Fibroblast of skin of right quadriceps (primary cell): ENCODE measurements around the gene ATP6V0A4.
A peak's percentile ranks its signal among the peaks of the same experiment; 100 is the strongest.
"Not testable (repeated sequence)": the region's sequence is repeated elsewhere in the genome, so short reads cannot be mapped to it uniquely, and the experiment has no call there.

Experiments used
- DNase-seq: peaks from one replicate; pipeline ENCODE4 v3.0.0-alpha.2; 2013

ATP6V0A4 gene

GRCh38 chr7:138749960-138750359 is 48.0 kb downstream of the ATP6V0A4 start:
- no peak for DNase-seq

DNA sequence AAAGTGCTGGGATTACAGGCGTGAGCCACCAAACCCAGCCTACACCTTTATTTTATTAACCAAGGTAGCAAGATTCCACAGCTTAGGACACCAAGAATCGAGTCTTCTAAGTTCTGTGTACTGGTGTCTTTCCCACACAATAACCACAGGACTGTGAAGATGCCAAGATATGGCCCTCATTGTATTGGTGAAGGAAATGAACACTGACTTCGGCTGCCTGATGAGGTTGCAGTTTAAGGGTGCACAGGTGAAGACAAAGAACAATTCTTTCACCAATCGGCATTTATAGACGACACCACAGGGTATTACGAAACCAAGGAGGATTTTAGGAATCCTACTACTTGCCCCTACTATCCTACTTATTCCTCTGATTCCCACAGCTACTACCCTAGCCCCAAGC is 49.3 kb downstream of the ATP6V0A4 start:
- no peak for DNase-seq

DNA sequence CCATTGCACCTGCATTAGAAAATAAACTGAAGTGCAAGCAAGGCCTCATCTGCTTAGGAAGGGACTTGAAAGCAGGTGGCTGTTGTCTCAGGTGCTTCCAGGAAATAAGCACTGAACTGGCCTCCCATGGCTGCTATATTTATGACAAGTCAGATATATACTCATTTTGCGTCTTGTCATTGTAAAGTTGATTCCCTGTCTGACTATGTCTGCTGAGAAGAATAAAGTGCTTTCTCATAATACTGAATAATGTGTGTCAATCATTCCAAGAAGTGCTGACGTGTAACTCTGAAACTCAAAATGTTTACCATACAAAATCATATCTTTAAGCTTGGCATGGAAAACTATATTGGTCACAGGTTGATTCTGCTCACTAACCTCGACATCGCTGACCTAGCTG is 51.9 kb downstream of the ATP6V0A4 start:
- DNase-seq: no peak

GRCh38 chr7:138745189-138745588 is 52.8 kb downstream of the ATP6V0A4 start:
- no peak for DNase-seq

DNA sequence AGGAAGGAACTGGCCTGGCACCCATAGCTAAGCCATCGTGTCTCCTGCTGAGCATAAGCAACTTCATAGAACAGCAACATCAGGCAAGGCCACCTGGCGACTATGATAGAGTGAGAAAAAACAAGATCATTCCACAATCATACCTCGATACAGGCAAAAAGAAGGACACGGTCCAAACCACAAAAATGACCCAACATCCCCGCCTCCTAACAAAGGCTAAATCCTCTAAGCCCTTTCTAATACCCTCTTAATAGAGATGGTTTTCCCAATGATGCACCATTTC is 56.6 kb downstream of the ATP6V0A4 start:
- DNase-seq: no peak

- no peak for DNase-seq
Observed at GRCh38 chr7:138739859-138740258, 58.1 kb downstream of the ATP6V0A4 start.

DNA sequence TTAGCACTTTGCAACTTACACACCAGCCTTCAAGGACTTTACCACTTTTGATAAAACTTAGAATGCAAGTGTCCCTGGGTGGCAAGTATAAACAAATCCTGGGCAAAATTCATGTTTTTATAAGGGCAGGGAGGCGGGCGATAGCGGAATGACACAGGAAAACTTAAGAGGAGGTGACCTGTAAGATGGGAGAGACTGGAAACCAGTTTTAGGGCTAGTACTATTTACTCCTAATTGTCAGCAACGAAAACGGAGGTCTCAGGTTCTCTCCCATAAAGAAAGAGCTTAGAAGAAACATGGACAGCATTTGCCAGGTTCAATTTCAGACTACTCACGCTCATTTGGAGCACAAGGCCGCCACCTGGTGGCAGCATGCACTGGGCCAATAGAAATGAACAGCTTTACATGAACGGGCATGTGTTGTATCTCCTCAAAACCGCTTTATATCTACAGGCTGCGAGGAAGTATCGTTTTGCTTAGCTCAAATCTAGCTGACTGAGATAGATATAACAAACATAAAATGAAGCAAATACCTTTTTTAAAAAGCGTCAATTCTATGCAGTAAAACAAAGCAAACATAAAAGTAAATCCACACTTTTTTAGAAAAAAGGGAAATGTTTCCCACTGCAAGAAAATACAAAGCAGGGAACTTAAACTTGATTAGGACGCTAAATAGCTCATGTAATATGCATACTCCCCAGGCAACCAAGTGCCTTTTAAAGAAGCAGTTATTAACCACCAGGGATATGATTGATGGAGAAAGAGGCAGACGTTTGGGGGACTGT is 59.3 kb downstream of the ATP6V0A4 start:
- peak; percentile 66 for DNase-seq

DNA sequence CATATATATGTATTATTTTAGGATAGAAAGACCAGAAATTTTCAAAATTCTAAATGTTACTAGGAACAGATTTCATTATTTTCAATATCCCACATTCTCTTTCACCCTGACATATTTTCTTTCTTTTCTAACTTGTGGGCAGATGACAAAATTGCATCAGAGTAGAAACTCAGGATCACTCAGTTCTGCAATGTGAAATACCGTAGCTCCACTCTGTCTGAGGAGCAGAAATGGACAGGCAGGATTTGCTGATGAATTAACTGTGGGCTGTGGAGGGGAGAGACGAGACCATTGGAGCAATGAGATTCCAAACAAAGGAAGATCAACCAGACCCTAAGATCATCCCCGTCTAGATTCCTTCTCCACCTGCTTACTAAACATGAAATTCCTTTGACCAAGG is 59.9 kb downstream of the ATP6V0A4 start:
- no peak for DNase-seq

DNA sequence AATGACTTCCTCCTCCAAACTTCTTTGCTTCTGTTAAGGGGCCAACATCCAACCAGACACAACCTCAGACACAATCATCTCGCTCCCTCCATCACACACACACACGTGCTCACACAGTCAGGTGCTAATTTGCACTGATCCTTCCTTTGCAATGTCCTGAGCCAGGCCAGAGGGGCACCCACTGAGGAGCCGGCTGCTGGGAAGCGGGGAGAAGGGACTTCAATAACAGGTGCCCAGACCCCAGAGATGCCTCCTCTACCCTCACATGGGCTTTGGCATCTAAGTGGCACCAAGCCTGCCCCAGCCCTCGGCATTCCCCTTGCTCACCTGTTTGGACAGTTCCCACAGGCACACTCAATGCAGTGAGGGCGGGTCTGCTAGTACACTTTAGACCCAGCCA is 62.6 kb downstream of the ATP6V0A4 start:
- DNase-seq: no peak

DNA sequence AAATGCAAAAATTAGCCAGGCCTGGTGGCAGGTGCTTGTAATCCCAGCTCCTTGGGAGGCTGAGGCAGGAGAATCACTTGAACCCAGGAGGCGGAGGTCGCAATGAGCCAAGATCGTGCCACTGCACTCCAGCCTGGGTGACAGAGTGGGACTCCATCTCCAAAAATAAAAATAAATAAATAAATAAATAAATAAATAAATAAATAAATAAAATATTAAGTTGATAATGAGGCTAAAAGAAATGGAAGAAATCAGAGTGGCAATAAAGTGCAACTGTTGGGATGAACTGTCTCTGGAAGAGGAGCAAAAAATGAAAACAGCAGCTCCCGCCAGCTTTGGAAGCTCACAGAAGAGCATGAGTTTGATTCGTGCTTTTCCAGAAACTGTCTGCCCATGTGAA is 66.3 kb downstream of the ATP6V0A4 start:
- not testable (repeated sequence) for DNase-seq

DNA sequence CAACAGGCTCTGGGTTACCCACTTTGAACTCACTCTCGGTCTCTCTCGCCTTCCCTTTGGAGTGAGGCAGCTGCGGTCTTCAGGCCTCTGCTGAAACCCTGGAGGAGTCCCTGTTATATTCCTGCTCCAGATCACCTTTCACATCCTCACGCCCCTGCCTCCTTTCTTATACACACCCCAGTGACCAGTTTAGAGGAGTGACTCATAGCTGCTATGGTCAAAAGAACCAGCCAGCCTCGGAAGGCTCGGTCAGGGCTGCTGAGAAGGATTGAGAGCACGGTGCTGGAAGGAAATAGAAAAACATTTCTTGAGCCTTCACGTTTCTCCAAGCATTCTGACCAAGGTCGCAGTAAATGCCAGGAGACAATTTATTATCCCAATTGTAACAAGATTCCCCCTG is 68.6 kb downstream of the ATP6V0A4 start:
- no peak for DNase-seq

DNA sequence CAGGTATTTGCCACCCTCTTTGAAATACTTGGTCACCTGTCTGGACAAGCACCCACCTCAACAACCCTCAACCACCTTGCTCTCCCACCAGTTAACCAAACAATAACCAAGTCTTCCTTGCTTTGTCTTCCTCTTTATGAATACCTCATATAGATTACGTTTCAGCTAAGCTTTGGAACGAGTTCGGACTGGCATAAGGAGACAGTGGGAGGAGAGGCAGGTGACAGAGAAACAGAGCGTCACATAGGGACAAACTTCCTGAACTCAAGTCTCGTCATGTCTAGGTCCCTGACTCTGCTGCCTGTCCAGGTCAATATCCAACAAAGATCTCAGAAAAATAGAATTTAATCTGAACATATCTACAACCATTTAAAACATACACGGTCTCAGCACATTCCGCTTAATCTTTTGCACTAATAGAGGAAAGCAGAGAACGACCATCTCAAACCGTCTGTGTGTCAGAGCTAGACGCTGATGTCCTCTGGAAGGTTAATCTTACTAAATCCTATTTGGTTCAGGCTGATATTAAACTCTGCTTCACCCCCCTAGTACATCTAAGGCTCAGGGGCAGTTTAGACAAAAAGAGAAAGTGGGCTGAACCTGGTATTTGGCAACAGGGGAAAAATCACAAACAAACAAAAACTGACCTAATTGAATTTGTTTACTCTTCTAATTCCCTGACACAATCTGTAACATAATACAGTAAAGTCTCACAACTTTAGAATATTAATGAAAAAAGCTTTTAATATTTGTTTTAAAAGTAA is 70.5 kb downstream of the ATP6V0A4 start:
- DNase-seq: no peak

DNA sequence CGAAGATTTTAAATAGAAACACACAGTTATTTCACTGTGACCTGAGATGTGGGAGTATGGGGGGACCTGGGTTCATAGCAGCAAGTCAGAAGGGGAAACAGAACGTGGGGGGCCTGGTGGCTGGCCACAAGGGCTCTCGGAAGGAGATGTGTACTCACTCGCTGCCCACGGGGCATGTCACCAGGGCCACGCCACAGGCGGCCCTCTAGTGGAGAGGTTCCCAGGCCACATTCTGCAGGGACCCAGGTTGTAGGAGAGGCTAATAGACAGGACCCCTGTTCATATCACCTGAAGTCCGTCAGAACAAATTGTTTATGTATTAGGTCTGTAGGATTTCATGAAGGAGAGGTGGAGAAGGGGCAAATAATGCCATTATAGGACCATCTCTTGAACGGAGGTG is 71.7 kb downstream of the ATP6V0A4 start:
- DNase-seq: no peak

DNA sequence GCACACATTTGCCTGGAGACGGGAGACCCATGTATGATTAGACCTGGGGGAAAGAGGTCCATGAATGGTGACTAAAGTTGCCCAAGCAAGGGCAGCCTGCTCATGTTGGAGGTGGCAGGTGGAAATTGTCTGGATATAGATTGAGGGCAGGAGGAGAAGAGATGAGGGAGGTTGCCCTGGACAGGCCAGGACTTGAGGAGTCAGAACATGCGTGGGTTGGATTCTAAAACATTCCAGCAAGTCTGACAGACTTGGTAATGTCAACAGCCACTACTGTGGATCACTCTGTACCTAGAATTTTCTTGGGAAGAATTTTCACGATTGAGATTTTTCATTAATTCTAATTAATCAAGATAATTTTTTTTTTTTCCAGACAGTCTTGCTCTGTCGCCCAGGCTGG is 77.7 kb downstream of the ATP6V0A4 start:
- no peak for DNase-seq

GRCh38 chr7:138716889-138717288 is 81.1 kb downstream of the ATP6V0A4 start:
- no peak for DNase-seq

DNA sequence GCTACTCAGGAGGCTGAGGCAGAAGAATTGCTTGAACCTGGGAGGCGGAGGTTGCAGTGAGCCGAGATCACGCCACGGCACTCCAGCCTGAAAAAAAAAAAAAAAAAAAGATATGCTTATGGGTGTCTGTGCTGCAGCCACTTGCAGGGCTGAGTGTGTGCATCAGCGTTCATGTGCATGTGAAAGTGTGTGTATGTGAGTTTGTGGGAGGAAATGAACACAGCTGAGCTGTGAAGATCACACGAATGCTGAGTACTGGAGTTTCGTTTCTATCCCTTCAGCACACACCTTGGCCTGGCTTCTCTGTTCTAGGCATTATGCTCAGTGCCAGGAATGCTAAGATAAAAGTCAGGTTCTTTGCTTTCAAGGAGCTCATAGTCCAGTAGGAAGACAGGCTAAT is 84.8 kb downstream of the ATP6V0A4 start:
- DNase-seq: no peak

DNA sequence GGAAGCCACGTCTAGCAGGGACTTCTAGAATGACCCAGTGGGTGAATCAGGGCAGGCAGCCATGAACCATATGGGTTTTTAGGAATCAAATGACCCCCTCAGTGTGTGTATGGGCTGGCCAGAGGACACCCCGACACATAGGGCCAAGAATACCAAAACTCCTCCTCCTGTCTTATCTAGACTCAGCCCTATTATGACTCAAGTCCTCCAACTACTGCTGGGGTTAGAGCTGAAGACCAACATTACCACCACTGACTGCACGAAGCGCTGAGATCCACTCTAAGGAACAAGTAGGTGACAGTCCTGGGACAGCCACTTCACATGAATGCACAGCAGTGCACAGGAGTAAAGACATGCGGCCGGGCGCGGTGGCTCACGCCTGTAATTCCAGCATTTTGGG is 85.3 kb downstream of the ATP6V0A4 start:
- DNase-seq: no peak

GRCh38 chr7:138710536-138711385 is 87.2 kb downstream of the ATP6V0A4 start:
- no peak for DNase-seq

DNA sequence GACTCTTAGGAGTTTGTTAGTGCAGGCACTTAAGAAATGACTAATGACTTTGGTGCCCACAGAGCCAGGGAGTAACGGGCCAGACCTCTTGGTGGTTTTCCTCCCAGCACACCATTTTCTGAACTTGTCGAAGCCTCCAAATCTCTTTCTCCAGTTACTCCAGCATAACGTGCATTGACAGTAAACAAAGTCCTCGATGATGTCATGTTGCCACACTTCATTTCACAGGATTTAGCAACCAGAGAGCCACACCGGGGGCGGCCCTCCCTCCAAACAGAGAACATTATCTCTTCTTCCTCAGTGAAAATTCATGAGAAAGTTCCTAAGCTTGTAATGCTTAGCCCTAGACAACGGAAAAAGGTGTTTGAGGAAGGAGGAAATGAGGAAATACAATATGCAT is 92.8 kb downstream of the ATP6V0A4 start:
- DNase-seq: no peak

DNA sequence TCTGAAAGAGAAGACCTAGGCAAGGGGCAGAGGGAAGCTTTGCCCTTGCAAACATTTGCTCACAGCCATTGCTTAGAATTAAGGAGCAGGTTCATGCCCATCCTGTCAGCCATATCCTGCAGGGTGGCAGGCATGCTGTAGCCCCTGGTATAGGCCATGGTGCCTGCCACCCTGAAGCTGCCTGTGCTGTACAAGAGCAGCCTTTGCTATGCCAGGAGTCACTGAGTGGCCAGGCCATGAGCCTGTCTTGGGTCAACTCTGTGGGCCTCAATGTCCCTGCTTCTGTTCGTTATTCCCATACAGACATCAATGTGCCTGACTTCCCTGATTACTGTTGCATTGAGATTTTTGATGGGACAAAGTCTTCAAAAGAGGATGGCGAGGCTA is 96.5 kb downstream of the ATP6V0A4 start:
- no peak for DNase-seq

- DNase-seq: no peak
Observed at GRCh38 chr7:138700857-138701536, 97.0 kb downstream of the ATP6V0A4 start, which contains the start of gene SVOPL. Gene SVOPL (minus strand): TSS chr7:138701362. CDS start chr7:138679045, 22,317 bp downstream.

- DNase-seq: no peak
Observed at GRCh38 chr7:138699661-138700060, 98.3 kb downstream of the ATP6V0A4 start.

- no peak for DNase-seq
Observed at GRCh38 chr7:138698281-138698680, 99.7 kb downstream of the ATP6V0A4 start.
